ENCODE measurements around the gene WDR13. TPM values are rescaled to one million over a fixed set of nuclear protein-coding genes. Genes with fewer than 3 reads are reported as not detected.

WDR13 gene
- total RNA-seq, 1 donor from 2014 or later: 96.1 TPM

- no peaks in the 10 kb centered on the region for H3K9me3 Mint-ChIP-seq
- no peak for TF ChIP-seq CTCF (conservative IDR thresholded peaks at IDR 0.05)
- DNase-seq (ENCODE audit: extremely low spot score, unreplicated experiment): no peak
- H3K27me3 Mint-ChIP-seq: no peaks in the 10 kb centered on the region
- H3K4me3 Mint-ChIP-seq: peak overlapping the region; percentile 95
- H3K27ac Mint-ChIP-seq: peak overlapping the region; percentile 99
- peaks cover 17% of the 10 kb centered on the region for H3K36me3 Mint-ChIP-seq
- H3K4me1 Mint-ChIP-seq (ENCODE audit: unreplicated experiment): no peaks in the 10 kb centered on the region
These were observed 21.2 kb upstream of the WDR13 start for GRCh38 chrX:48576108-48576507.

- no peak for TF ChIP-seq CTCF (conservative IDR thresholded peaks at IDR 0.05)
- Mint-ChIP-seq H3K4me1 (ENCODE audit: unreplicated experiment) (no peaks in the 10 kb centered on the region), H3K4me3 (peak overlapping the region; percentile 12), H3K27ac (no peak overlapping the region), H3K9me3 (no peaks in the 10 kb centered on the region), H3K36me3 (peaks cover 17% of the 10 kb centered on the region), H3K27me3 (no peaks in the 10 kb centered on the region)
- DNase-seq (ENCODE audit: extremely low spot score, unreplicated experiment): no peak
These were observed 18.6 kb upstream of the WDR13 start for GRCh38 chrX:48578661-48579128.

GRCh38 chrX:48579259-48579658 is 18.0 kb upstream of the WDR13 start:
- H3K27me3 Mint-ChIP-seq: no peaks in the 10 kb centered on the region
- no peaks in the 10 kb centered on the region for H3K4me1 Mint-ChIP-seq (ENCODE audit: unreplicated experiment)
- no peak overlapping the region for H3K4me3 Mint-ChIP-seq
- peaks cover 17% of the 10 kb centered on the region for H3K36me3 Mint-ChIP-seq
- peak overlapping the region; percentile 78 for H3K27ac Mint-ChIP-seq
- DNase-seq (ENCODE audit: extremely low spot score, unreplicated experiment): no peak
- no peaks in the 10 kb centered on the region for H3K9me3 Mint-ChIP-seq
- TF ChIP-seq CTCF (conservative IDR thresholded peaks at IDR 0.05): no peak

GRCh38 chrX:48580662-48581061 is 16.6 kb upstream of the WDR13 start:
- H3K36me3 Mint-ChIP-seq: peaks cover 12% of the 10 kb centered on the region
- H3K27ac Mint-ChIP-seq: peak overlapping the region; percentile 78
- no peaks in the 10 kb centered on the region for H3K27me3 Mint-ChIP-seq
- no peak for DNase-seq (ENCODE audit: extremely low spot score, unreplicated experiment)
- H3K4me1 Mint-ChIP-seq (ENCODE audit: unreplicated experiment): no peaks in the 10 kb centered on the region
- TF ChIP-seq CTCF (conservative IDR thresholded peaks at IDR 0.05): no peak
- no peak overlapping the region for H3K4me3 Mint-ChIP-seq
- H3K9me3 Mint-ChIP-seq: no peaks in the 10 kb centered on the region

- TF ChIP-seq CTCF (conservative IDR thresholded peaks at IDR 0.05): no peak
- no peaks in the 10 kb centered on the region for H3K27me3 Mint-ChIP-seq
- H3K36me3 Mint-ChIP-seq: no peaks in the 10 kb centered on the region
- H3K4me3 Mint-ChIP-seq: no peak overlapping the region
- no peak for DNase-seq (ENCODE audit: extremely low spot score, unreplicated experiment)
- no peaks in the 10 kb centered on the region for H3K4me1 Mint-ChIP-seq (ENCODE audit: unreplicated experiment)
- H3K27ac Mint-ChIP-seq: no peak overlapping the region
- no peaks in the 10 kb centered on the region for H3K9me3 Mint-ChIP-seq
These were observed 12.6 kb upstream of the WDR13 start for GRCh38 chrX:48584698-48585097.

All from type B pancreatic cell (in vitro differentiated cells).